ENCODE data around the gene DYRK2.
A peak's percentile ranks its signal among the peaks of the same experiment; 100 is the strongest.

DYRK2 gene

GRCh38 chr12:67650388-67651131, 2.0 kb downstream of the DYRK2 start:
- TF ChIP-seq CREB1 (IDR thresholded peaks at IDR 0.05; ENCODE audit: low read depth): no peak
- no peak for TF ChIP-seq TAF1 (IDR thresholded peaks at IDR 0.05; ENCODE audit: low read depth)
- no peak for TF ChIP-seq REST (IDR thresholded peaks at IDR 0.05; ENCODE audit: low read depth)
- TF ChIP-seq CEBPB (IDR thresholded peaks at IDR 0.05): no peak
- no peak for TF ChIP-seq FOXM1 (IDR thresholded peaks at IDR 0.05; ENCODE audit: borderline replicate concordance, low read depth)
- TF ChIP-seq TCF12 (IDR thresholded peaks at IDR 0.05; ENCODE audit: low read depth): no peak
- TF ChIP-seq, protein P1, sequence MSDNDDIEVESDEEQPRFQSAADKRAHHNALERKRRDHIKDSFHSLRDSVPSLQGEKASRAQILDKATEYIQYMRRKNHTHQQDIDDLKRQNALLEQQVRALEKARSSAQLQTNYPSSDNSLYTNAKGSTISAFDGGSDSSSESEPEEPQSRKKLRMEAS (IDR thresholded peaks at IDR 0.05): no peak
- TF ChIP-seq EGR1 (IDR thresholded peaks at IDR 0.05): no peak
- TF ChIP-seq RAD21 (IDR thresholded peaks at IDR 0.05; ENCODE audit: low read depth): no peak
- TF ChIP-seq EP300 (IDR thresholded peaks at IDR 0.05; ENCODE audit: borderline replicate concordance): no peak

GRCh38 chr12:67651132-67651695, 2.7 kb downstream of the DYRK2 start:
- TF ChIP-seq EGR1 (IDR thresholded peaks at IDR 0.05) (no peak), CEBPB (IDR thresholded peaks at IDR 0.05) (no peak), TCF12 (IDR thresholded peaks at IDR 0.05; ENCODE audit: low read depth) (no peak), CREB1 (IDR thresholded peaks at IDR 0.05; ENCODE audit: low read depth) (no peak), RAD21 (IDR thresholded peaks at IDR 0.05; ENCODE audit: low read depth) (no peak), FOXM1 (IDR thresholded peaks at IDR 0.05; ENCODE audit: borderline replicate concordance, low read depth) (no peak), REST (IDR thresholded peaks at IDR 0.05; ENCODE audit: low read depth) (no peak), ZBTB7A (IDR thresholded peaks at IDR 0.05; ENCODE audit: low read depth) (no peak), NFIC (IDR thresholded peaks at IDR 0.05) (no peak), TEAD4 (IDR thresholded peaks at IDR 0.05) (no peak), TAF1 (IDR thresholded peaks at IDR 0.05; ENCODE audit: low read depth) (no peak), EP300 (IDR thresholded peaks at IDR 0.05; ENCODE audit: borderline replicate concordance) (no peak), YY1 (IDR thresholded peaks at IDR 0.05; ENCODE audit: low read depth) (no peak)
- TF ChIP-seq, protein P1 (IDR thresholded peaks at IDR 0.05): no peak
- TF ChIP-seq, protein P2, sequence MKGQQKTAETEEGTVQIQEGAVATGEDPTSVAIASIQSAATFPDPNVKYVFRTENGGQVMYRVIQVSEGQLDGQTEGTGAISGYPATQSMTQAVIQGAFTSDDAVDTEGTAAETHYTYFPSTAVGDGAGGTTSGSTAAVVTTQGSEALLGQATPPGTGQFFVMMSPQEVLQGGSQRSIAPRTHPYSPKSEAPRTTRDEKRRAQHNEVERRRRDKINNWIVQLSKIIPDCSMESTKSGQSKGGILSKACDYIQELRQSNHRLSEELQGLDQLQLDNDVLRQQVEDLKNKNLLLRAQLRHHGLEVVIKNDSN (IDR thresholded peaks at IDR 0.05): no peak

DNA sequence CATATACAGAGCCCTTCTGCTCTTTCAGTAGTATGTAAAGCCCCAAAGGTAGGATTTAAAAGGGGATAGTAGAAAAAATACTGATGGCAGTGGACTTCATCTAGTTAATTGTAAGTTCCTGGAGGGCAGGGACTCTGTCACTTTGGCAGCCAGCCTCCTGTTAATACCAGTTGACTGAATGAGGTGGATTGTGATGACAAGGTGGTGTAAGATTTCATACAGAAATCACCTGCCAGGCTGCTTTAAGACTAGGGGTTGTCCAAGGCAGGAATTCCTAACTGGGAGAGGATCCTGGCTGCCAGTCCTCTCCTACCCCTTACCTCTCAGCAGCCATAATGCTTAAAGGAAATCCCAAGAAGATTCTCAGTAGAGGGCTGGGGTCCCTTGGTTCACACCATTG, 7.3 kb downstream of the DYRK2 start:
- TF ChIP-seq CREB1 (IDR thresholded peaks at IDR 0.05; ENCODE audit: low read depth) (no peak), TEAD4 (IDR thresholded peaks at IDR 0.05) (0 out of 2 replicates have a peak, but pooled peaks have one; percentile 20), NFIC (IDR thresholded peaks at IDR 0.05) (peak; percentile 46)

DNA sequence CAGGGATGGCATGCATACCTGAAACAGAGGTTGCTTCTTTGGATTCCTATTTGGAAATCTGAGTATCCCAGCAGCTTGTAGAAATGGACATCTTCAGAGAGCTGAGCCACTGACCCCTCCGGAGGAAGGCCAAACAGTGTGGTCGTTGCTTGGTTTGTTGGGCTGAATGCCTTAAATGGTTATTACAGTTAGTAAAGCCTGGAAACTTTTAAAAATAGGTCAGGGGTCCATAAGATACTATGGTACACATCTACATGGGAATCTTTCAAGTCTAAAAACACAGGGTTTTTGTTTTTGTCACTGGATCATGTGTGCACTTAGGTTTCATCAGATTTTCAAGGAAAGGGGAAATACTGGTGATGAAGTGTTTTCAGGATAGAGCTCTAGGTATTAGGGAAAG, 7.7 kb downstream of the DYRK2 start:
- TF ChIP-seq TEAD4 (IDR thresholded peaks at IDR 0.05): no peak
- TF ChIP-seq EP300 (IDR thresholded peaks at IDR 0.05; ENCODE audit: borderline replicate concordance): no peak
- no peak for TF ChIP-seq YY1 (IDR thresholded peaks at IDR 0.05; ENCODE audit: low read depth)
- TF ChIP-seq TCF12 (IDR thresholded peaks at IDR 0.05; ENCODE audit: low read depth): no peak
- no peak for TF ChIP-seq NFIC (IDR thresholded peaks at IDR 0.05)
- no peak for TF ChIP-seq EGR1 (IDR thresholded peaks at IDR 0.05)
- no peak for TF ChIP-seq RAD21 (IDR thresholded peaks at IDR 0.05; ENCODE audit: low read depth)
- TF ChIP-seq FOXM1 (IDR thresholded peaks at IDR 0.05; ENCODE audit: borderline replicate concordance, low read depth): no peak
- TF ChIP-seq, protein P1 (IDR thresholded peaks at IDR 0.05): no peak
- TF ChIP-seq CREB1 (IDR thresholded peaks at IDR 0.05; ENCODE audit: low read depth): no peak
- TF ChIP-seq TAF1 (IDR thresholded peaks at IDR 0.05; ENCODE audit: low read depth): no peak
- TF ChIP-seq, protein P2 (IDR thresholded peaks at IDR 0.05): no peak
- TF ChIP-seq ZBTB7A (IDR thresholded peaks at IDR 0.05; ENCODE audit: low read depth): no peak
- TF ChIP-seq REST (IDR thresholded peaks at IDR 0.05; ENCODE audit: low read depth): no peak
- no peak for TF ChIP-seq CEBPB (IDR thresholded peaks at IDR 0.05)

Data from Ishikawa (cell line).